MG63 (cell line): ENCODE results near the gene IFNGR1. TPM values are rescaled to one million over a fixed set of nuclear protein-coding genes. Genes with fewer than 3 reads are reported as not detected.
"Not testable (repeated sequence)": the region's sequence is repeated elsewhere in the genome, so short reads cannot be mapped to it uniquely, and the experiment has no call there.

ENCODE experiments used
- DNase-seq: peaks from one replicate; pipeline ENCODE4 v3.0.0-alpha.2; 2020
- H3K27me3 ChIP-seq: fragments of 250-450 bp; sonication (Bioruptor Pico); 2 replicates; pipeline ENCODE4 v1.5.1; 2020; ENCODE audit warnings: mild to moderate bottlenecking, moderate library complexity
- H3K36me3 ChIP-seq: fragments of 250-450 bp; sonication (Bioruptor Pico); 2 replicates; pipeline ENCODE4 v1.5.1; 2020; ENCODE audit warnings: mild to moderate bottlenecking, moderate library complexity
- H3K4me3 ChIP-seq: fragments of 250-450 bp; sonication (Bioruptor Pico); 2 replicates; pipeline ENCODE4 v1.5.1; 2020; ENCODE audit warnings: mild to moderate bottlenecking, moderate library complexity
- H3K9me3 ChIP-seq: fragments of 250-450 bp; sonication (Bioruptor Pico); 2 replicates; pipeline ENCODE4 v1.5.1; 2020; ENCODE audit warnings: mild to moderate bottlenecking, moderate library complexity
- total RNA-seq: library from RNA; depleted of rRNA; stranded (reverse); fragments of >200 nt; shearing (Covaris generic); gene quantifications from 2 replicates; pipeline ENCODE4 v1.2.3, GENCODE V29; 2014; ENCODE audit warnings: low replicate concordance; rRNA removed

IFNGR1 gene
- total RNA-seq = 53.9 and 76.7 TPM in 2 replicates

DNA sequence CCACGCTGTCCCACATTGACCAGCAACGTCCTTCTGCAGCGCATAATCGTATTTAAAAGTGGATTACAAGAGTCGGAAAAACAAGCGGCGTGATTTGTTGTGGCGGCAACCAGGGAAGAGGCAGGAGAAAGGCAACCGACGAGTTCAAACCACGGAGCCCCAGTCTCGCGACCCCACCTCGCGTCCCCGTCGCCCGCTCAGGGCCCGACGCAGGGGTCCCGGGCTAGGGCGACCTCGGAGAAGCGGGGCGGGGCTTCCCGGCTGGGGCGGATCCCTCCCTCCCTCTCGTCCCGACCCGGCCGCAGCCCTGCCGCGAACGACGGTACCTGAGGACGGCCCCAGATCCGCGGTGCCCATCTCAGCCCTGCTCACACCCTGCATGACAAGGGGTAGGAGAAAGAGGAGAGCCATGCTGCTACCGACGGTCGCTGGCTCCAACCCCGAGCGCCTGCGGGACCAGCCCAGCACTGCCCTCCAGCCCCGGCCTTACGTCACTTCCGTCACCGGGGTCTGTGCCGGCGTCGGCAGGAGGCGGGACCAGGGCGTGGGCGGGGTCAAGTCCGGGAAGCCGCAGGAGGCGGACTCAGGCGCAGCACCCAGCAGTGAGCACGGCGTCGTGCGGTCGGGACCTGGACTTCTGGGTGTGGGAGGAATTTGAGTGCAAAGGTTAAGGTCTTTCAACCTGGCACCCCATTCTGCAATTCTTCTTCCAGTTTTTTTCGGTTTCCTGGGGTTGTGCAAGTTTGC lies at the start of gene IFNGR1:
IFNGR1 (minus strand) TSS at position 469 of the 747 bp plus-strand sequence; CDS start at position 411, 58 bp downstream.
- H3K27me3 ChIP-seq = no peaks in the 10 kb centered on the region
- H3K4me3 ChIP-seq = peak within 1 kb of the TSS; percentile 94
- peak; percentile 95 for DNase-seq
- peaks cover 6% of the 10 kb centered on the region for H3K36me3 ChIP-seq
- H3K9me3 ChIP-seq = no peaks in the 10 kb centered on the region

DNA sequence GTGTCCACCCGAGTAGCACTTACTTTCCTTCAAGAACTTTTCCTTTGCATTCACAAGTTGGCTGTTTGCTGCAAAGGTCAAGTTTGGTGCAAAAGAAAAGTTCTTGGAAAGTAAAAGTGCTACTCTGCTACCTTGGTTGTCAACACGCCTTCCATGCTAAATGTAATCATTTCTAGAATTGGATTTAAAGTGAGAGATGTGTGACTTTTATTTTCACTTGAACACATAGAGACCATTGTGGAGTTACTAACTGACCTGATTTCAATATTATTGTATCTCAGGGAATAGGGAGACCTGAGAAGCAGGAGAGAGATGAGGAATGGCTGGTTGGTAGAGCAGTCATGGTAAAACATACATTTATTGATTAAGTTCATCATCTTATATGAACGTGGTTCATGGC lies 49.7 kb upstream of the IFNGR1 start:
- no peaks in the 10 kb centered on the region for H3K9me3 ChIP-seq
- H3K27me3 ChIP-seq = no peaks in the 10 kb centered on the region
- no peaks in the 10 kb centered on the region for H3K36me3 ChIP-seq
- DNase-seq = no peak
- no peak overlapping the region for H3K4me3 ChIP-seq

DNA sequence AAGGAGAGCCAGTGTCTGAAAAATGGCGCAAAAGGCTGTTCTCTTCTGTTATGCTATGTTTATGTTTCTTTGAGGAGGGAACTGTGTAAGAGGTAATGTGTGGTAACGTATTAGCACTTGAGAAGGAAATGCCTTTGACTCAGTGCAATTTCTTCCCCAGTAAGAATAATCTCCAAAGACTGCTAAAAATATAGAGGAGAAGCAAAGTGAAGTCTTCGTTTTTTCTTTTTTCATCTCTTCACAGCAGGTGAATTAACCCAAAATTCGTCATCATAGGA lies 47.1 kb upstream of the IFNGR1 start:
- no peaks in the 10 kb centered on the region for H3K27me3 ChIP-seq
- no peak for DNase-seq
- no peaks in the 10 kb centered on the region for H3K9me3 ChIP-seq
- H3K36me3 ChIP-seq = no peaks in the 10 kb centered on the region
- no peak overlapping the region for H3K4me3 ChIP-seq

DNA sequence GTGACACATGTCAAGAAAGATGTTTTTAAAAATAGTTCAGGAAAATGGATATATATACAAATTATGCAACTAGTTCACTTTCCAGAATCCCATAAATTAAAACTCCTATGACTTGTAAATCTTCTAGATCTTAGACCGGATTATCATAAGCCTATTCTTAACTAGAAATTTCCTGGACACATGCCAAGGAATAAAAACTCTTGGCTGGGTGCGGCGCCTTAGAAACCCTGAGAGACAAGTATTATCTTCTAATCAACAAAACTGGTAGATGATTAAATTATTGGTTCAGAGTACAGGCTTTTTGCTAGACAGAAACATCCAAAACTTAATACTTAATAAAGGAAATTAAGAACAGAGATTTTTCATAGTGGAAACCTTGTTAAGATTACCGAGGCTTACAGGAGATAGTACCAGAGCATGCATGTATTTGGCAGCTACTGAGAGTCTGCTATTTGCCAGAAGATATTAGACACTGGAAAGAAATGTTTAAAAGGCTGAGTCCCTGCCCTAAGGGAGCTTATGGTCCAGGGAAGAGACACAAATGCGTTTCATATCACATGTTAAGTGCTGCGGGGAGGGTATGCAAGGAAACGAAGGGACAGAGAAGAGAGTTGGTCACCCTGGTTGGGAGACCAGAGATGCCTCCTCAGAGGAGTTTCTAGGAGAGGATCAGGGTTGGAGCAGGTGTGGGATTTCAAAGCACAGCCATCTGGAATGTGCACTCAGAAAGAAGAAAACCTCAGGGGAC lies 46.5 kb upstream of the IFNGR1 start:
- Histone ChIP-seq H3K9me3 (no peaks in the 10 kb centered on the region), H3K36me3 (no peaks in the 10 kb centered on the region), H3K4me3 (no peak overlapping the region), H3K27me3 (no peaks in the 10 kb centered on the region)
- no peak for DNase-seq

DNA sequence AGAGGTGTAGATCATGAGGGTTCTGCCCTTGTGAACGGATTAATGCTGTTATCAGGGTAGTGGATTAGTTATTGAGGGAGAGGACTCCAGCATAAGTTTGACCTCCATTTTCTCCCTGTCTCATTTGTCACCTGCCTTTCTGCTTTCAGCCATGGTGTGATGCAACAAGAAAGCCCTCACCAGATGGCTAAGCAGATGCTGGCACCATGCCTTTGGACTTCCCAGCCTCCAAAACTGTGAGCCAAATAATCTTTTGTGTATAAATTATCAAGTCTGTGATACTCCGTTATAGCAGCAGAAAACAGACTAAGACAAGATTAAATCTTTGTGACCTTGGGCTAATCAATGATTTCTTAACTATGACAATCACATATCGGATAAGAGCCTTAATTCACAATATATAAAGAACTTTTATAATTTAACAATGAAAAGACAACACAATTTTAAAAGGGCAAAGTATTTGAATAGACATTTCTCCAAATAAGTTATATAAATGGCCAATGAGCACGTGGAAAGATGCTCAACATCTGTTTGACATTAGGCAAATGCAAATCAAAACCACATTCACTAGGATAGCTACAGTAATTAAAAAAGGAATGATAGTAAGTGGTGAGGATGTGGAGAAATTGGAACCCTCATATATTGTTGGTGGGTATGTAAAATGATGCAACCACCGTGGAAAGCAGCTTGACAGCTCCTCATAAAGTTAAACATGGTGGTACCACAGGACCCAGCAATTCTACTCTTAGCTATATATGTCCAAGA lies 45.3 kb upstream of the IFNGR1 start:
- Histone ChIP-seq H3K9me3 (0 out of 2 replicates have a peak, but pooled peaks cover 2% of the 10 kb centered on the region), H3K4me3 (no peak overlapping the region), H3K36me3 (no peaks in the 10 kb centered on the region), H3K27me3 (no peaks in the 10 kb centered on the region)
- DNase-seq = no peak

DNA sequence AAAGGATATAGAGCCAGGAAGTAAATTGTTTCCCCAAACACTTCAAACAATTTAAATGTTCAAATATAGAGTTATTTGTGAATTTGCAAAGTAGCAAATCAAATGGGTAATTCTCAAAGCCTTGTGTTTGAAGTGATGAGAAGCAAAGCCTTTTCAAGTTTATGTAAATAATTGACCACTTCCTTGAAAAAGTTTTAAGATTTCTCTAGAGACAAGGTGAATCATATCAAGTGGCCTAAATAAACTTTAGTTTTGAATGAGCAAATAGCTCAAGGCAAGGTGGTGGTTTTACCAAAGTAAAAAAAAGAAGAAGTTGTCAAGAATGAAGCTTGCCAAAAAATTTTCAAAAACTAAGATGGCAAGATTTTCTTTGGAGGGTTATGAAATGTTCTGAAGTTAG lies 42.6 kb upstream of the IFNGR1 start:
- Histone ChIP-seq H3K9me3 (0 out of 2 replicates have a peak, but pooled peaks cover 2% of the 10 kb centered on the region), H3K4me3 (no peak overlapping the region), H3K27me3 (no peaks in the 10 kb centered on the region), H3K36me3 (no peaks in the 10 kb centered on the region)
- no peak for DNase-seq

DNA sequence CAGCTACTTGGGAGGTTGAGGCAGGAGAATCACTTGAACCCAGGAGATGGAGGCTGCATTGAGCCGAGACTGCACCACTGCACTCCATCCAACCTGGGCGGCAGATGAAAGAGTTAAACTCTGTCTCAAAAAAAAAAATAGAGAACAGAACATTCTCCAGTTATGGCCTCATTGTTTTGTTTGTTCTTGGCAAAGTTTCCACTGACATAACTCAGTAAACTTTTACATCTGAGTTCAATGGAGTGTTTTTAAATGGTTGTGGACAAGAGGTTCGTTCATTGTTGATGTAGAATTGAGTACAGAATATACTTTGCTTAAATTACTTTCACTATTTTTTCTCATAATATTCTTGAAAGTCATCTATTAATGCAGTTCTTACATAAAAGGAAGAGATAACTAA lies 42.2 kb upstream of the IFNGR1 start:
- no peaks in the 10 kb centered on the region for H3K27me3 ChIP-seq
- 0 out of 2 replicates have a peak, but pooled peaks cover 2% of the 10 kb centered on the region for H3K9me3 ChIP-seq
- no peak for DNase-seq
- H3K36me3 ChIP-seq = no peaks in the 10 kb centered on the region
- no peak overlapping the region for H3K4me3 ChIP-seq

DNA sequence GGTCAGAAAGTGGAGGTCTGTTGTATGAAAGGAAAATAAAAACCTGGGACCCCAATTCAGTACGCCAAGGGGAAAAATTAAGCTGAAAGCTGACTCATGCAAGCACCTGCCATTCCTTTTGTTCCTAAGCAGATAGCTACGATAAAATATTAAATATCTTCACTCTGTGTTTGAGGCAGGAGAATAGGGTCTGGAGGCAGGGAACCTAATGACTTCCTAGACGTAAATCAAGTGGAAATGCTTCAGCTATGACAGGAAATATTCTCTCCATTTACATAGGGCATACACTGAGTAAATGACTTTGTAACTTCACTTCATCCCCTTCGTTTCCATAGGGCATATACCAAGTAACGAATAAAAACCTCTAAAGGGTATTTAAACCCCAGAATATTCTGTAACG lies 41.0 kb upstream of the IFNGR1 start:
- 0 out of 2 replicates have a peak, but pooled peaks cover 2% of the 10 kb centered on the region for H3K9me3 ChIP-seq
- no peaks in the 10 kb centered on the region for H3K36me3 ChIP-seq
- no peak for DNase-seq
- H3K27me3 ChIP-seq = no peaks in the 10 kb centered on the region
- H3K4me3 ChIP-seq = no peak overlapping the region

DNA sequence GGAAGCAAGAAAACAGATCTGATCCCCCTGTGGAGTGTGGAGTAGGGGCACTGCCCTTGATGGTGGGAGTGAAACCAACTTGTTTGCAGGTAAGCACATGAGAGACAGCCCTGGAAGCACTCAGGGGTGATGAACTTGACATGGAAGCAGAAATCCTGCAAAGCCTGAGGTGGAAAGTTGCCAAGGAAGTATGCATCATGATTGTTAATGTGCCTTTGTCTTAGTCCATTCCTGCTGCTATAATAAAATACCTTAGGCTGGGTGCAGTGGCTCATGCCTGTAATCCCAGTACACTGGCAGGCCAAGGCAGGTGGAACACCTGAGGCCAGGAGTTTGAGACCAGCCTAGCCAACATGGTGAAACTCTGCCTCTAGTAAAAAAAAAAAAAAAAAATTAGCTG lies 40.2 kb upstream of the IFNGR1 start:
- H3K36me3 ChIP-seq = no peaks in the 10 kb centered on the region
- H3K4me3 ChIP-seq = no peak overlapping the region
- no peak for DNase-seq
- H3K9me3 ChIP-seq = peaks cover 2% of the 10 kb centered on the region; the same call in 1 of the 2 replicates
- no peaks in the 10 kb centered on the region for H3K27me3 ChIP-seq

DNA sequence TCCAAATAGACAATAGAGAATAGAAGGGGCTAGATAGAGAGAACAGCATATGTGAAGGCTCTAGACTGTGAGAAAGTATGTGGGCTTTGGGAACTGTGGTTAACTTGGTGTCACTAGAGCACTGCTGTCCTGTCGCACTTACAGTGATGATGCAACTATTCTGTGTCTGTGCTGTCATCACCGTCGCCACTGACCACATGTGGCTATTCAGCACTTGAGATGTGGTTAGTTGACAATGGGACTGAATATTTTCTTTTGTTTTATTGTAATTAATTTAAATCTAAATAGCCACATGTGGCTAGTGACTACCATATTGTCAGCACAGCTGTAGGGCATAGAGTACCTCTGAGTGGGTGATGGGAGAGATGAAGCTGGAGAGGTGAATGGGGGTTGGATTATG lies 39.0 kb upstream of the IFNGR1 start:
- H3K27me3 ChIP-seq = no peaks in the 10 kb centered on the region
- H3K9me3 ChIP-seq = peaks cover 2% of the 10 kb centered on the region; the same call in 1 of the 2 replicates
- no peak overlapping the region for H3K4me3 ChIP-seq
- H3K36me3 ChIP-seq = no peaks in the 10 kb centered on the region
- DNase-seq = no peak

DNA sequence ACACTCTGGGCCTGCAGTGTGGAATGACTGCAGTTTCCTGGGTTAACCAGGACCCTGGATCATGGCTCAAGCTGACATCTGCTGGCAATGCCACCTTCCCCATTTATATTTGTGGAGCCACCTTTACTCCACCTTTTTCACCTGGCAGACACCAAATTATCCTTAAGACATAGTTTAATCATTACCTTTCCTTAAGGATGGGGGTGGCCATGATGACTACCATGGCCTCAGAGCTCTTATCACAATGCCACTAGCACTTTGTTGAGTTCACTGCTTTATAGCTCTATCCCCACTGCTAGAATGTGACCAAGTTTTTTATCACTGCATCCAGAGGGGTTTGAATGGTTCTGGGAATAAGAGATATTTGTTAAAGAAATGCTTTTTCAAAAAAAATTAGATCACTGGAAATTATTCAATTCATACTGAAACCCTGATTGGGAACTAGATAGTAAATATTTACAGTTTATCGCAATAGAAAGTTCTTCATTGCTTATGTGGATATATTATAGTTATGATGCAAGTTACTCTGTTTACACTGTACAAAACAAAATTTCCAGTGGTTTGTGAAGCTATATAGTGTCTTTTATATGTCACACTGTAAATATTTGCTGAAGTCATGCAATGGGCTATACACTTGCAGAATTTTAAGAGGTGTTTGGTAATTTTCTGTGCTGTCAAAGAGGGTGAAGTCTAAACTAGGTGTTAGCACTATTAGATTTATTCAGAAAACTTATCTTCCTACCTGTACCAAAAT lies 37.3 kb upstream of the IFNGR1 start:
- H3K27me3 ChIP-seq = no peaks in the 10 kb centered on the region
- no peak overlapping the region for H3K4me3 ChIP-seq
- no peaks in the 10 kb centered on the region for H3K36me3 ChIP-seq
- H3K9me3 ChIP-seq = peaks cover 2% of the 10 kb centered on the region; the same call in 1 of the 2 replicates
- DNase-seq = no peak

DNA sequence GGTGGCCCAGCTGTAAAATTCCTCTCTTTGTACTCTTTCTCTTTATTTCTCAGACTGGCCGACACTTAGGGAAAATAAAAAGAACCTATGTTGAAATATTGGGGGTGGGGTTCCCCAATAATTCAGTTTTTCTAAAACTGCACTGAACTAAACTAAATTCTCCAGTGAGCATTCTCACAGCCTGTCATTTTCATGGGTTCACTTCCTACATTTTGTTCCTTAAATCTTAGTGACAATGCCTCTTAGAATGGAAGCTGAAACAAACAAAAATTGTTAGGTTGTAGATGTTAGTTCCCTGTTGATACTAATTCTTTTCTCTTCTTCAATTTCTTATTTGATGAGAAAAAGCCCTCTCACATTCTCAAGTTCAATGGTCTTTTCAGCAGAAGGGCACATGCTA lies 35.8 kb upstream of the IFNGR1 start:
- no peak for DNase-seq
- Histone ChIP-seq H3K9me3 (peaks cover 1% of the 10 kb centered on the region; the same call in 1 of the 2 replicates), H3K4me3 (no peak overlapping the region)

DNA sequence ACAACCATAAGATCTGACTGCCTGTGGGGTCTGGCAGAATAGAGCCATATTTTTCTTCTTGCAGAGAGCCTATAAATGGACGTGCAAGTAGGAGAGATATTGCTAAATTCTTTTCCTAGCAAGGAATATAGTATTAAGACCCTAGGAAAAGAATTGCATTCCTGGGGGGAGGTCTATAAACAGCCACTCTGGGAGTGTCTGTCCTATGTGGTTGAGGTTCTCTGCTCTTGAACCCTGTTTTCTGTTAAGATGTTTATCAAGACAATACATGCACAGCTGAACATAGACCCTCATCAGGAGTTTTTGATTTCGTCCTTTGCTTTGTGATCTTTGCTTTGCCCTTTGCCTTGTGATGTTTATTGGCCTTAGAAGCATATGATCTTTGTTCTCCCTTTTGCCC lies 35.2 kb upstream of the IFNGR1 start:
- not testable (repeated sequence) for H3K27me3 ChIP-seq, H3K36me3 ChIP-seq, H3K4me3 ChIP-seq, DNase-seq, H3K9me3 ChIP-seq

More for the DNA sequence above, 35.8 kb upstream of the IFNGR1 start:
- H3K36me3 ChIP-seq = no peaks in the 10 kb centered on the region
- H3K27me3 ChIP-seq = no peaks in the 10 kb centered on the region

DNA sequence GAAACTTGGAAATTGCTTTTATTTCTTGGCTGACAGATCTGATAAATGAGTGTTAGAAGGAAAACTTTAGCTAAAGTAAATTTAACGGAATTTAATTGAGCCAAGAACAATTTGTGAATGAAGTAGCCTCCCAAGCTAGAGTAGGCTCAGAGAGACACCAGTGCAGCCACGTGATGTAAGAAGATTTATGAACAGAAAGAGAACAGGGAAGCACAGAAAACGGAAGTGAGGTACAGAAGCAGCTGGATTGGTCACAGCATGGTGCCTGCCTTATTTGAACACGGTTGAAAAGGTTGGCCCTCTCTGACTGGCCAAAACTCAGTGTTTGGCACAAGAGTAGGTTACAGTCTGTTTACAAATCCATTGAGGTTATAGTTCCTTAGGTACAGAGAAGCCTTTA lies 29.5 kb upstream of the IFNGR1 start:
- Histone ChIP-seq H3K36me3 (no peaks in the 10 kb centered on the region), H3K4me3 (no peak overlapping the region), H3K27me3 (no peaks in the 10 kb centered on the region), H3K9me3 (no peaks in the 10 kb centered on the region)
- DNase-seq = no peak

DNA sequence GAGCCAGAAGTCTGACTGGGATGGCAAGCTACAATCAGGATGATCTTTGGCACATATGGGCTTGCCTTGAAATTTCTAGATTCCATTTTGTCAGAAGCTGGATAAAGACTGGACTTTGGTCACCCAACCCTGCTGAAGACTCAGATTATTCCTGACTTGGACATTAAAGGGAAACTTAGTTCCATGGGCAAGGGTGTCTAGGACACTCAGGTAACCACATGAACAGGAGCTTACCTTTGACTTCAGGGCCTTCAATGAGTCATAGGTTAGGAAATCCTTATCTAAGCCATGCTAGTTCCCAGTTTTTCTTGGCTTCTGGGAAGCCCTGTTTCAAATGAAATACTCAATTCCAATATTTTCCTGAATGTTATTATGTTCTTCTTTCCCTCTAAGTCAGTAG lies 28.5 kb upstream of the IFNGR1 start:
- DNase-seq = no peak
- no peaks in the 10 kb centered on the region for H3K27me3 ChIP-seq
- no peak overlapping the region for H3K4me3 ChIP-seq
- H3K36me3 ChIP-seq = no peaks in the 10 kb centered on the region
- H3K9me3 ChIP-seq = no peaks in the 10 kb centered on the region

DNA sequence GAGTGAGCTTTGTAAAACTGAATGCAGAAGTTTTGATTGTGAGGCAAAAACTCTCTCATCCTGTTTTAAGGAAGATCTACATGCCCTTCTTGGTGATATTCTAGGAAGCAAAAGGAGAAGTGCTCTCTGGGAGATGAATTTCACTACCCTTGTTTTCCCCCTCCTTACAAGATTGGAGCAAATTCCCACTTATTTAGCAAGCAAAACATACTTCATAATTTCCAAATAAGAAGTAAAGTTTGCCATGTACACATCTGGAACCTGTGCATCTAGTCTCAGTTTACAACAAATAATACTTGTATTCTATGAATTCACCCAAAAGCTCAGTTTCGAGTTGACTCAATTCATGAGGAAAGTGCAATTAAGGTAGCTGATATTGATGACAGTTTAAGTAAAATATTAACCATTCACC lies 27.6 kb upstream of the IFNGR1 start:
- Histone ChIP-seq H3K4me3 (no peak overlapping the region), H3K9me3 (no peaks in the 10 kb centered on the region), H3K27me3 (no peaks in the 10 kb centered on the region), H3K36me3 (no peaks in the 10 kb centered on the region)
- no peak for DNase-seq

DNA sequence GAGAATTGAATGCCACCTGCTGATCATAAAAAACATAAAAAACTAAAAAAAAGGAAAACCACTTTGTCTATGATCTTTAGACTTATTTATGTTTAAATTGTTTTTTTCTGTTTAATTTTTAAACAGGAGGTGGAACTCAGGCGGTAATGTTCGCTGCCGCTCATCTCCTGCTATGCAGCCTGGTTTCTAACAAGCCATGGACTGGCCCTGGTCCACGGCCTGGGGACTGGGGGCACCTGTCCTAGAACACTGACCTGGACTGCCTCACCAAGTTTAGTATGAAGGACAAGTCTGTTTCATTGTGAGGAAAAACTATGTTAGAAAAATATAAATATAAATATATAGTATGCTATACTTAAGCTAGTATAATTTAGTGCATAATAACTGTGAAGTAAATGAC lies 27.0 kb upstream of the IFNGR1 start:
- Histone ChIP-seq H3K4me3 (no peak overlapping the region), H3K27me3 (no peaks in the 10 kb centered on the region), H3K9me3 (no peaks in the 10 kb centered on the region), H3K36me3 (no peaks in the 10 kb centered on the region)
- DNase-seq = no peak
